C4-2B (cell line): ENCODE data around the gene GCHFR.

Experiments used
- ZFX ChIP-seq: fragments of 450-650 bp; IDR thresholded peaks from 2 replicates; pipeline ENCODE4 v1.6.1; 2017
- TF ChIP-seq, protein P1 (sequence below): fragments of 450-650 bp; conservative IDR thresholded peaks from 2 replicates; pipeline ENCODE4 v1.5.1; 2017; ENCODE audit warnings: mild to moderate bottlenecking

DNA sequence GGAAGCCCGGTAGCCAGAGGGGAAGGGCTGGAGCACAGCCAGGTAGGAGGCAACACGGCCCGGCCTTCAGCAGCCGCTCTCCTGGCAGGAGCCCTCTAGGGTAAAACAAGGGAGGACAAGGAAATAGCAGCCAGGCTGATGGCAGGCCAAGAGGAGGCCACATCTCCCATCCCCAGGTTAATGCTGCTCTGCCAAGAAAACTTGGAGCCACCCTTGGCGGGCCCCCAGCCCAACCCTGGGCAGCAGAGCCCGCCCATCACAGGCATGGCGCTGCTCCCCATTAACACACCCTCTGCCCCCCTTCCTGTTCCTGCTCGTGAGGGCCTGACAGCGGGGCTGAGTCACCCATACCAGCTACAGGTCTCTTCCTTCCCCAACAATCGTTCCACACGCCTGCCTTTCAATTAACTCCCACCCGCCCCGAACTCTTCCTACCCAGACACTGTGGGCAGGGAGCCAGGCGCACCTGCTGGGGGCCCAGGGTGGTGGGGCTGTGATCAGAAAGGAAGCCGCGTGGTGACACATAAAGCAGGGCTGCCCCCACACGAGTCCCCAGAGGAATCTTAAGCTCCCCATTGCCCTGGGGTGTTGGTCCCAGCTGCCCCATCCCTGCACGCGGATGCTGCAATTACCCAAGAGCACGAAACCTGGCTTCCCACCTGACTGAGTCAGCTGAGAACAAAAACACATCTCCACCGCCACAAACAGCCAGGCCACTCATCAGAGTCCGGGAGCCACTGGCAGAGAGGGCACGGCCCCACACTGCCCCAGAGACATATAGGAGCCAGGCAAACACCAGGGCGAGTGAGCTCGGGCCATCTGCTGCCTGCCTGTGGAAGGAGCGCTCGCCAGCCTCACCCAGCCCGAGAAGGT lies 5.6 kb downstream of the GCHFR start, which contains the start of gene C15orf62:
- TF ChIP-seq, protein P1, sequence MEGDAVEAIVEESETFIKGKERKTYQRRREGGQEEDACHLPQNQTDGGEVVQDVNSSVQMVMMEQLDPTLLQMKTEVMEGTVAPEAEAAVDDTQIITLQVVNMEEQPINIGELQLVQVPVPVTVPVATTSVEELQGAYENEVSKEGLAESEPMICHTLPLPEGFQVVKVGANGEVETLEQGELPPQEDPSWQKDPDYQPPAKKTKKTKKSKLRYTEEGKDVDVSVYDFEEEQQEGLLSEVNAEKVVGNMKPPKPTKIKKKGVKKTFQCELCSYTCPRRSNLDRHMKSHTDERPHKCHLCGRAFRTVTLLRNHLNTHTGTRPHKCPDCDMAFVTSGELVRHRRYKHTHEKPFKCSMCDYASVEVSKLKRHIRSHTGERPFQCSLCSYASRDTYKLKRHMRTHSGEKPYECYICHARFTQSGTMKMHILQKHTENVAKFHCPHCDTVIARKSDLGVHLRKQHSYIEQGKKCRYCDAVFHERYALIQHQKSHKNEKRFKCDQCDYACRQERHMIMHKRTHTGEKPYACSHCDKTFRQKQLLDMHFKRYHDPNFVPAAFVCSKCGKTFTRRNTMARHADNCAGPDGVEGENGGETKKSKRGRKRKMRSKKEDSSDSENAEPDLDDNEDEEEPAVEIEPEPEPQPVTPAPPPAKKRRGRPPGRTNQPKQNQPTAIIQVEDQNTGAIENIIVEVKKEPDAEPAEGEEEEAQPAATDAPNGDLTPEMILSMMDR, result no peak
- no peak for TF ChIP-seq ZFX
